GM19025 (cell line): ENCODE results near the gene FHOD3.

Source experiments
- ATAC-seq: cut with Tn5 transposase; IDR thresholded peaks from one replicate; pipeline ENCODE4 v1.9.1; 2021; ENCODE audit warnings: mild to moderate bottlenecking, low read depth, moderate library complexity; ENCODE audit not compliant: unreplicated experiment

FHOD3 gene

DNA sequence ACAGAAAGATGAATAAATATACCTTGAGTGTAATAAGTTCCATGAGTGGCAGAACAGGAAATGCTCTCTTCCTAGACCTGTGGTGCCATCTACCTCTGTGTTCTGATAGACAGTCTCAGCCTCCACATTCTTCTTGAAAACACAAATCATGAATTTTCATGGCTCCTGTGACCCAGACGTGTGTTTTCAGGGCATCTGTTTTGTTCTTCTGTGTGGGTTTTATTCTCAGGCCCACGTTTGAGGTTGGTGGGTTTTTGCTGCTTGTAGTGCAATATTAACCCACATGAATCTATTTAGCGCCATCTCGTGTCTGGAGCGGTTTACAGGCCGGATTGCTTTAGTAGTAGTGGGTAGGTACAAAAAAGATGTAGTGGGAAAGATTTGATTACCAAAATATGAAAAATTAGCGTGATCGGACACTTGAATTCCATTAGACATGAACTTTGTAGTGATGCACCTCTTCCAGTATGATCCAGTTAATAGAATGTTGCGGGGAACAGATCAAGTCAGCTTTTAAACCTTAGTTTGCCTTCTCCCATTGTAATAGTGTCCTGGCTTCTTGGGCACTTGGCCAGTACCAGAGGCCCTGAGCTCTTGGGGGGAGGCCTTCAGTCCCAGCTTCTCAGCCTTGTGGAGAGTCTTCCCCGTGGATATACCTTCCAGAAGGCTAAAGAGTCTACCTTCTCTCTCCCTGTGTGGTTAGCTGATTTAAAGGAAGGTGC, 274.8 kb downstream of the FHOD3 start:
- ATAC-seq, result no peak

DNA sequence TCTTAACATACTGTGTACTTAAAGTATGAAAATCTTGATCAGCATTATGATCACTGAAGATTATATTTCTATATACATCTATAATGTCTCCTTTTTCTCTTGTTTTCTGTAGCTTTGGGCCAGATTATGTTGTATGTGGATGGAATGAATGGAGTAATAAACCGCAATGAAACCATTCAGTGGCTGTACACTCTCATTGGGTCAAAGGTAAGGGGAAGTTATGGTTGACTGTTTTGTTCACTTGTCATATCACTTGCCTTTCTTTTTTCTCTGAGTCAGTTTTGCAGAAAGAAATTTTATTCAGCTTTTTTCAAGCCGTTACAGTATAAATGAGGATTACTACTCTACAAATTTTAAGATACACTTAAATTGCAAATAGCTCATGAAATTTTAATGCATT, 278.8 kb downstream of the FHOD3 start:
- ATAC-seq, result no peak

DNA sequence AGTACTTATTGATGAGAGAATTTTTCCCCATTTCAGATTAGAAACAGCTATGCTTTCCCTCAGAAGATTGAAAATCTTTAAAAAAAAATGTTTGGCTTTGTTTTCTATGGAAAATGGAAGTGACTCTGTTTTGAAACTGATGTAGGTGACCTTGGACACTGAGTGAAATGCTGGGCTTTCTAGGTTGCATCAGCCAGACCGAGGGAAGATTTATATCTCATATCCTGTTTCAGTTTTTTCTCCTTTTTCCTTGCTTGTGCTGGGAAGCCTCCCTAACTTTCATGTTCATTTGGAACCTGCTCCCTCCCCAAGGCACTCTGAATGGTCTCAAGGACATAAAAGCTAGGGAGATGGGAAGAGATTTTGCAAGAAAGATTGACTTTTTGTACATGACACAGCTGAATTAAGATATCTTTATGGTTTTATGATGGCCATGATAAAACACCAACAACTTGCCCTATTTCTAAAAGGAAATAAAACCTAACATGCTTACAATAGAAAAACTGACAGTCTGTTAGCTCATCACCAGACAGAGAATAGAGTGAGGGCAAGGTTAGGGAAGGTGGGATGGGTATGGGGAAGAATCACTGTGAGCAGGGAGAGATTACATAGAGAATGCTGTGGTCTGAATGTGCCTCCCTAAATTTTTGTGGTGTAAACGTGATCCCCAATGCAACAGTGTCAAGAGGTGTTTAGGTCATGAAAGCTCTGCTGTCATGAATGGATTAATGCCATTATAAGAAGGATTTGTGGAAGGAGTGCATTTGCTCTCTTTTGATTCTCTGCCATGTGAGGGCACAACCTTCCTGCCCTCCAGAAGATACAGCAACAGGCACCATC, 281.6 kb downstream of the FHOD3 start:
- ATAC-seq, result no peak

DNA sequence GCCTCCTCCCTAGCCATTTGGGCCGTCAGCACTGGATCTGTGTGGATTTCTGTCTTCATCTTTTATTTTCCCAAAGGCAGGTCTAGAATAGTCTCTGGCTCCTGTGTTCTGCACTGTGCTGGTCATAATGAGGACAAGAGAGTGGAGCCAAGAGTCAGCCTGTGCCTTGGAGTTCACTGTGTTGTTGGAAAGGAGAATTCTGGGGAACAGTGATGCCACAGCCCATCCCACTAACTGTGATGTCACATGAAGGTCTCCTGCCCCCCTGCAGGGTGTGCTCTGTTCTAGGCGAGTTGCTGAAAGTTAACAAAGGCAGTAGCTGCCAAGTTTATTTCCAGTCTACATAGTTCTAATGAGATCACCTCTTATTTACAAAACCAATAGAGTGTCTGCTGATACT, 282.8 kb downstream of the FHOD3 start:
- no peak for ATAC-seq

DNA sequence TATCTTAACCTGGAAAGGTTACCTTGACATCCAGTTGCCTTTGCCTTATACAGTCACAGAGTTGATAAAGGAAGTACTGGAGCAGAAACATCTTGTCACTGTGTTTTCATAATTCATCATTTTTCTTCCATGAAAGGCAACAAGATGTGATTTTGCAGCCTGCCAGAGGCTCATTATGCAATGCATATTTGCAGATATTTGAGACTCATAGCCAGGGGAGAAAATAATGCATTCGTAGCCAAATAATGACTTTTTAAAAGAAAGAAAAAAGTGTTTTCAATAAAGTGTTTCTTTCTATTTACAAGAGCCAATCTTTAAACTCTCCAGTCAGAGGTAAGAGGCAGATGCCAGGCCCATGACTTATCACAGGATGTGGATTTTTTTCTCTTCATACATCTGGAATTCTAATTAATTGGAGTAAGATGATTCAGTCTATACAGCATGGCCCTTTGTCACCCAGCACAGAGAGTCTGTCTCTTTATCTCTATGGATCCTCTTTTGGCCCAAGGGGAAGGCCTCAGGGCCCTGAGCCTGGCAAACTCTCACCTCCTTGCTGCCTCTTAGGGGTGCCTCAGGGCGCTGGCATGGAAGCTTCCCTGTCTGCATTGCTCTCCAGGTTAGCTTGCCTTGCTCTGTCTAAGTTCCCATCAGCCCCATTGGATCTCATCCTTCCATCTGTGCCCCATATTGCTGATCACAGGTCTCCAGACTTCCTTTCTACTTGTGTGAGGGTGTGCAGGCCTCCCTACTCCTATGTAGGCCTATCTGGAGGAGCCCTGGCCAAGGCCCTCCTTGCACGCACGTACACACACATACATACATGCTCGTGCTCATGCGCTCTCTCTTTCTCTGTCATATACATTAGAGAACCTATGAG, 283.6 kb downstream of the FHOD3 start:
- ATAC-seq, result no peak

DNA sequence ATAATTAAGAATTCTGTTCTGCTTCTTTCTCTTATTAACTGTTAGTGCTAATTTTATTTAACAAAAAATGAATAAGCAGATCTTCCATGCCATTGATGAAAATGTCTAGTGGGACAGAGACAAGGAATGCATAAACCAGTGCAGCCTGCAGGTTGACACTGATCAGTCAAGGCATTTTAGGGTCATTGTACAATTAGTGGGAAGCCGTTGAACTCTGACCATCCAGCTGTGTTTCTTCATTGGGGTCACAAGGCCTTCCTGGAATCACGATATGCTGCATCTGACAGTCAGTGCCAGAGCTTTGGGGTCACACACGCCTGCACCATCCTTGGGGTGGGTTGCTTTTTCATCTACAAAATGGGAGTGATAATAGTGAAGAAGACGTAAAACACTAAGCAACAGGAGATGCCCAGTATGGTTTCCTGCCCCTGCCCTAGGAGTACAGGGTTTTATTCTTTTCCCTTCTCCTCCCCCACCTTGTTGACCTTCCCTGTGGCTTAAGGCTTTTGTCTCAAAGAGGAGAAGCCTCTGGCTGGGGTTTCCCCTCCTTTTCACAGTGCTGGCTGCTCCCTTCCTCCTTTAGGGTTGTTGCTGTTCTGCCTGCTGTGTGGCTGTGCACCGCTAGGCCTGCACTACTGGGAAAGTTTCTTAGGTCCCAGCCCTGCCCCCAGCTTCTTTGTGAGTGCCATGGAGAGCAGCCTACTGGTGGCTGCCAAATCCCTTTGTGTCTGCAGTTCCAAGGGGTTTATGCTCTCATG, 285.7 kb downstream of the FHOD3 start:
- peak; percentile 66 for ATAC-seq

DNA sequence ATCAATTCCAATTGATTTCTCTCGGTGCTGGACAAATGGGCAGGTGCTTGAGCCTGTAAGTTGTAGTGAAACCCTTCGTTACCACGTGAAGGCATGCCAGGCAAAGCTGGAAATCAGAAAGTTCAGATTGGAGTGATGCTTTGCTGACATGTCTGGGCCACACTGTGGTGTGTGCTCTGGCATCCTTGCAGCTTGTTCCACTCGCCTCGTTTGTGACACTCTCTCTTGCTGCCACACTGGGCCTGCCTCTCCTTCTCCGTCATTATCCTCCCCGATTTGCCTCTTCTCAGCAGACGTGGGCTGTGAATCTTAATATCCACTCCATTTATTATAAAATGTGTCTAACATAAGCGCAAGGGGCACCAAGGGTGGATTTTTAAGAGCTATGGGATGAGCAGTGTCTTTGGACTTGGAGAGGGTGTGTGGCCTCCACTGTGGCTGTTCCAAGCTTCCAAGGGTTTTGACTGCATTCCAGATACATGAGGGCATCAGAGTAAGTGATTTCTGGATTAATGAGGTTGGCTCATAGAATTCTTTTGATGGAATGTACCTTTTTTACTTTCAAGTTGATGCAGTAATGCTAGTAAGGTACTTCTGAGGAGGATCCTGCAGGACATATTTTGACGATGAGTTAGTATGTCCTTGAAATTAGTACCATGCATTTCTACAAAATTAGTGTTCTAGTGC, 292.5 kb downstream of the FHOD3 start:
- ATAC-seq, result no peak

DNA sequence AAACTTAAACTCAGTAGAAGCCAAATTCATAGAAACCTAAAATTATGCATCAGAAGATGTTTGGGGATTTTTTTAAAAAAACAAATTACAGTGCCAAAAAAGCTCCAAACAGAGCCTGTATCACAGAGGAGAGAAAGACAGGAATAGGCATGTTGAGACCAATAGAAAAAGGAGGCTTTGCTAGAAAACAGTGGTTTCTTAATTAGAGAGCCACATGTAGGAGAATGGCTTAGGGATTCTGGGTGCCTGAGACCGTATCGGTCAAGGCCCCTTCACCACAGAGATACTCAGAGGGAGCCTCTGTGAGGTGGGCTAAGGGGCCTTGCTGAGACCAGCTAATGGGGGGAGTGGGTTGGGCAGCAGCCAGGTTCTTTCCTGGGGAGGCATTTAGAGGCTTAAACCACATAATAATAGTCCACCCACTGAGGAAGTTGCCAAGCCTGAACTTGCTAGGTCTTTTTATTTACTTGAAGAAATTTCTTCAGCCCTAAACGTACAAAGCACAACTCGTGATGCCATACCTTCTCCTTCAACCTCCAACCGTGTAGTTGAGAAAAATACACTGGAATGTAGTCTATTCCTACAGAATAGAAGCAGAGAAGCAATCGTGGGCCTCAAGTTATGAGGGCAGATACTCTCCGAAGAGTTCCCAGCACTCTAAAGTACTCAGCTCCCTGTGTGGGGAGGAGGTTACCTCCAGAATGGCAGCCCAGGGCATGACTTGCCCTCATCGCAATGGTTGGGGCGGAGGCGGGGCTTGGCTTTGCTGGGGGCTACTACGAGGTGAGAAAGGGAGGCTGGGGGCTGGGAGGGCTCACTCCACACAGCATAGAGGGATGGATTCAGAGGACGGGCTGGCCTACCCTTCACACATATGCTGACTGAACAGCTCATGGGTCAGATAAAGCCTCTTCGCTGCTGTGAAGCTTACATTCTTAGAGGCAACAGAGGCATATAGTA, 293.4 kb downstream of the FHOD3 start:
- ATAC-seq, result no peak

DNA sequence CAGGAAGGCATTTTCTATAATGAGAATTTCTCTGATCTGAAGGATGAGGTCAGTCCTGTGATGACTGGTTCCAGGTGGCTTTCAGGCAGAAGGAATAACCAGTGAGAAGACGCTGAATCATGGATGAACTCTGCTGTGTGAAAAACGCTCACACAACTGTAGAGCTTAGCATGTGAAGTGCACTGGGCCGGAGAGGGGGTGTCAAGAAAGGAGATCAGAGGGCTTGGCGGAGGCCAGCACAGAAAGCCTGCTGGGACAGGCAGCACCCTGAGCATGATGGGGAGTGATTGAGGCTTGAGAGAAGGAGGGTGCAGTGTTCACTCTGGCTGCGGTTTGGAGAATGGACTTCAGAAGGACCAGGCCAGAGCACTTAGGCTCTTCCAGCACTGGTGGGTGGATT, 294.8 kb downstream of the FHOD3 start:
- no peak for ATAC-seq

DNA sequence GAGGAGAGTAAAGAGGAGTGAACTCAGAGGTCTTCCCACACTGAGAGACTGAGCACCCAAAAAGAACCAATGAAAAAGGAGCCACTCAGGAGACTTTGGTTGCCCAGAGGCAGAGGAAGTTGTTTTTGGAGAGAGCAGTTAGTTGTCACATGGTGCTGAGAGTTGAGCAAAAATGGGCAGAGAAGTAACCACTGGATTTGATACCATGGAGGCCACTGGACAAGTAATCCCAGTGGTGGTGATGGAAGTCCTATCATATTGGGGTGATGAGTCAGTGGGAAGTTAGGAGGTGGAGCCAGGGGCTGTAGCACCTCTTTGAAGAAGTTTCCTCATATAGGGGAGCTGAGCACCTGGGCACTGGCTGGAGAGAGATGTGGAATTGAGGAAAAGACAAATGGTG, 295.5 kb downstream of the FHOD3 start:
- ATAC-seq, result no peak

DNA sequence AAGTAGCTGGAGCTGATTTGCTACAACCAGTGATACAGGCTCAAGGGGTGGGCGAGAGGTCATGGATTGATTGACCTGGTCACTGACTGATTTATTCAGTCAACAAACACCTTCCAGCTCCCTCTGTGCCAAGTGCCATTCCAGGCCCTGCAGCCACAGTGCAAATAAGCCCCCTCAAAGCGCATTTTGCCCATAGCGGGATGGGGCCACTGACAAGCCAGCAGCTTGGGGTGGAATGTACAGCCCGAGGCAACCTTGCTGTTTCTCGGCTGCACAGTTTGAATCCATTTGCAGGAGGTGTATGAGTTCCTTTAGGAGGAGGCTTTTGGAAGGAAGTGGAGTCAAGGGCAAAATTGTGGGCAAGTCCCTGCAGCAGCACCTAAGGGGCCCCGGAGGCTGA, 296.1 kb downstream of the FHOD3 start:
- no peak for ATAC-seq

DNA sequence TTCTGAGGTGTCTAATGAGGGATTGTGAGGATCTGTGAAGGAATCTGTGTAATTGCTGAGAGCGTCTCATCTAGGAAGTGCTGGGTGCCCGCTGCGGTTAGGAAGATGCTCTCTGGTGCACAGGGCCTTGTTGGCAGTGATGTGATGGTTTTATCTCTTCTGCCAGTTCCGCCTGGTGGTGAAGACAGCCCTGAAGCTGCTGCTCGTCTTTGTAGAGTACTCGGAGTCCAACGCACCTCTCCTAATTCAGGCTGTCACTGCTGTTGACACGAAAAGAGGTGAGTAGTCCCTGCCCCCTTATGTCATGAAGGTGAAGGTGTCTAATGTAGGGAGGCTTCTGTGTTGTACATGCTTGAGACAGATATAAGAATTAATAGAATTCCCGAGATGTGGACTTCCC, 297.1 kb downstream of the FHOD3 start:
- no peak for ATAC-seq

DNA sequence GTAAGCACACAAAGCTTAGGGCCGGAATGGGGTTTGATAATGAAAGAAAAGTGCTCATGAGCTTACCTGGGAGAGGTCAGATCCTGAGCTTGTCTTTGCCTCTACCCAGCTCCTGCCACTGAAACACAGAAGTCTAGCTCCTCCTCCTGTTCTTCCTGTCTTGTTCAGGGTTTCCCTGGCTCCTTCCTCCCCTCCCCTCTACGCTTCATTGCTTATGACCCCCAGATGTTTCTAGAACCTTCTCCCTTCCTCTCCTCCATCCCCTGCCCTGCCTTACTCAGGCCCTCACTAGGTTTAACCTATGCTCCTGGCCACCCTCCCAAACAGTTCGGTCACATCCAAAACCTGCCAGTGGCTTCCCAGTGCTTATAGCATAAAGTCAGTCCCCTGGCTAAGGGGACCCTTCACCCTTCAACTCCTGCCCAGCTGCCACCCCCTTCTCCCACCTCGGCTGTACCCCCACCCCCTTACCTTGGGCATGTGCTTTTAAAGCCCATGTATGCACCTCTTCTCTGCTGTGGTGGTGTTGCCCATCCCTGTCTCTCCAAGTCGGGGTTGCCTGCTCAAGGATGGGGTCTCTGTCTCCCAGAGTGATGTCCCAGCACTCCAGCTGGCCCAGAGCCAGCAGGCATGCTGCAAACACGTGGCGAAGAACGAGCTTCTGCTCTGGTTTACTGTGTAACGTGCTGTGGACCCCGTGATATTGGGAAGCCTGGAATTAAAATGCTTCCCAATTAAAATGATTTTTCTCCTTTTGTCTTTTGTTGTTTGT, 297.7 kb downstream of the FHOD3 start:
- no peak for ATAC-seq

DNA sequence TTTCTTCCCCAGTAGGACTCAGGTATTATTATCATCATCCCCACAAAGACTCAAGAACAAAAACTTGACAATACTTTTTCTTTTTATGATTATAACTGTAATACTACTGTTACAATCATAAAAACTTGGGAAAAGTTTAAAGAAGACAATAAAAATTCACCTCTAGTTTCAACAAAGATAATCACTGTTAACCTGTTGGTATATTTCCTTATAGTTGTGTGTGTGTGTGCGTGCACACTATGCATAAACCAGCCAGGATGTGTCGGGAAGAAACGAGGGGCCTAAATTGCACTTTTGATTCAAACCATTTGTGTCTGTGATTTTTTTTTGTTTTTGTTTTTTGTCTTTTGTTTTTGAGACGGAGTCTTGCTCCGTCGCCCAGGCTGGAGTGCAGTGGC, 298.3 kb downstream of the FHOD3 start:
- ATAC-seq, result no peak

DNA sequence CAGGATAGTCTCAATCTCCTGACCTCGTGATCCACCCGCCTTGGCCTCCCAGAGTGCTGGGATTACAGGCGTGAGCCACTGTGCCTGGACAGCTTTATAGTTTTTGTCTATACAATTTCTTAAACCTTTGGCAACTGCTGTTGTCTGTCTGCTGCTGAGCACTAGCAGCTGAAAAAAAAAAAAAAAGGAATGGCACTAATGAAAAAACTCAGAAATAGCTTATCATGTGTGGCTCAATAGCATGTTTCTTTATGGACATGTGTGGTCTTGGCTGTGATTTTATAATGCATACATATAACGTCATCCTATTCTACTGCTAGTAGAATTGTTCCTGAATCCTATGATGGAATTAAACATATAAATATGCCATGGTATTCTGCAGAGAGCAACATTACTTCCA, 300.1 kb downstream of the FHOD3 start:
- no peak for ATAC-seq

DNA sequence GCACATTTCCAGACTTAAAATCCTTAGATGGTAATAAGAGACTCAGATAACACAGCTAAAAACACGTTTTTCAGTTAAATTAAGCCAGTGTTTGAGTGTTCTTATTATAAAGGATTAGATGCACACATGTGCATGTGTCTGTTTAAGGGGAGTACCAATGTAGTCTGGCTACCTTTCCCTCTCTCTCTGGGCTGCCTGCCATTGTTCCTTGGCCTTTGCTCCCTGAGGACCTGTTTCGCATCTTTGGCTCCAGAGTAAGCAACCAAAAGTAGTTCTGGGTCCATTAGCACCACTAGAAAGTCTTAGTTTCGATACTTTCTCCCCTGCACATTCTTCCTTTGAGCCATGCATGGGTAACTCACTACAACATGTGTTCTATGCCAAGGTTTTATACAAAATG, 303.0 kb downstream of the FHOD3 start:
- ATAC-seq, result no peak

DNA sequence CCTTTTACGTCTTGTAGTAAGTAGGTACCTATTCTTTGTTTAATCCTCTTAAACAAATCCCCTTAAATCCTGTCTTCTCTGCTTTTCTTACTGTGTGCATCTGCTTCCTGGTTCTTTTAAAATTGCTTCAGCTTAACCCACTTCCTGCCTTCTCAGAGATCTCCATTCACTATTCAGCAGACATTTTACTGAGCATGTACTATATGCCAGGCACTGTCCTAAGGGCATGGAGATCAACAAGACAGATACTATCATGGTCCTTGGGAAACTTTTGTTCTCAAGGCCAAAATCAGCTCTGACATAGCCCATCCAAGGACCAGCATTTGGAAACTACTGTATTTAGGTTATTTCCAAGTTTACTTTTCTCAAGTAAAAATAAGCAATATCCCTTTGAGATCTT, 303.8 kb downstream of the FHOD3 start:
- no peak for ATAC-seq

DNA sequence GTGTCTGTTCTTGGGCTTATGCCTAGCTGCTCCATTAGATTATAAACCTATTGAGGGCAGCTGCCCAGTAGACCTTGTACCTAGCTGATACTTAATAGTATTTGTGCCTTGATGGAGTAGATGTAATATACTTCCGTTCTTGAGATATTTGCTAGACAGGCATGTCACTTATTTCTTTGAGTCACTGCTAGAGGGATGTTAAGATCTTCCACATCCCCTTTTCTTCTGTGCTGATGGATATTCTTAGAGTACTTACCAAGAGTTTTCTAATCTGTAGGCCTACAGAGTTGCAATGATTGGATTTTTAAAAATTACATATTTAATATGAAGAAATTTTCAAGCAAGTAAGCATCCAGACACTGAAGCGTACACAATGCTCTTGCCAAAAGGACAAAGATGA, 304.6 kb downstream of the FHOD3 start:
- ATAC-seq, result no peak
